SU-DHL-6 (cell line): ENCODE measurements around the gene TUBAL3.

ENCODE experiments used
- H2AFZ ChIP-seq: fragments of 200-600 bp; sonication (generic); 2 replicates; pipeline ENCODE4 v1.6.1; 2014; ENCODE audit warnings: low read depth, mild to moderate bottlenecking, moderate library complexity, mixed read lengths, antibody characterized with exemption, low read length; ENCODE audit not compliant: severe bottlenecking
- H3F3A ChIP-seq: fragments of 200-600 bp; shearing (Covaris generic); 2 replicates; pipeline ENCODE4 v1.6.0; 2016; ENCODE audit warnings: antibody characterized with exemption, mild to moderate bottlenecking; ENCODE audit not compliant: insufficient read depth
- H3K27ac ChIP-seq: fragments of 200-600 bp; sonication (generic); 2 replicates; pipeline ENCODE4 v1.5.1; 2016; ENCODE audit warnings: low read depth, mild to moderate bottlenecking, low read length, moderate library complexity, mixed read lengths
- H3K27me3 ChIP-seq: fragments of 200-600 bp; sonication (generic), shearing (Covaris generic); 2 replicates; pipeline ENCODE4 v1.6.0; 2014; ENCODE audit warnings: mild to moderate bottlenecking, low read length
- H3K36me3 ChIP-seq: fragments of 200-600 bp; sonication (generic); 2 replicates; pipeline ENCODE4 v1.6.1; 2014; ENCODE audit warnings: mild to moderate bottlenecking, low read length, mixed read lengths
- H3K4me2 ChIP-seq: fragments of 300-600, 200-600 bp; shearing (Covaris generic), sonication (generic); 2 replicates; pipeline ENCODE4 v1.6.0; 2014; ENCODE audit warnings: low read length, low read depth, mild to moderate bottlenecking; ENCODE audit not compliant: poor library complexity, severe bottlenecking
- H3K4me3 ChIP-seq: fragments of 200-600 bp; sonication (generic); 2 replicates; pipeline ENCODE4 v1.5.1; 2014; ENCODE audit warnings: antibody characterized with exemption, low read length, mild to moderate bottlenecking, mixed read lengths; ENCODE audit not compliant: insufficient read depth, poor library complexity, severe bottlenecking
- H3K79me2 ChIP-seq: fragments of 200-600 bp; sonication (generic); 2 replicates; pipeline ENCODE4 v1.6.1; 2014; ENCODE audit warnings: mild to moderate bottlenecking, low read length, moderate library complexity; ENCODE audit not compliant: insufficient read depth
- H3K9ac ChIP-seq: fragments of 200-600 bp; sonication (generic); 2 replicates; pipeline ENCODE4 v1.7.0; 2014; ENCODE audit warnings: mild to moderate bottlenecking, low read length
- H3K9me2 ChIP-seq: fragments of 200-600 bp; sonication (generic); replicated peaks from 2 replicates; pipeline ENCODE4 v1.6.1; 2014; ENCODE audit warnings: low read length; ENCODE audit not compliant: insufficient read depth
- H3K9me3 ChIP-seq: fragments of 200-600 bp; sonication (generic); 2 replicates; pipeline ENCODE4 v1.6.1; 2014; ENCODE audit warnings: low read length, mixed read lengths; ENCODE audit not compliant: insufficient read depth
- H4K20me1 ChIP-seq: fragments of 200-600 bp; sonication (generic); 2 replicates; pipeline ENCODE4 v1.6.1; 2014; ENCODE audit warnings: low read depth, mild to moderate bottlenecking, antibody characterized with exemption, low read length, moderate library complexity, mixed read lengths
- CTCF ChIP-seq: fragments of 200-600 bp; sonication (generic); IDR thresholded peaks from one replicate; pipeline ENCODE4 v1.5.1; 2017; ENCODE audit warnings: antibody characterized with exemption, mild to moderate bottlenecking, low read length, moderate library complexity; ENCODE audit not compliant: insufficient read depth, poor library complexity, severe bottlenecking
- EZH2phosphoT487 ChIP-seq: fragments of 200-600 bp; sonication (generic), shearing (Covaris generic); conservative IDR thresholded peaks from 2 replicates; pipeline ENCODE4 v1.6.1; 2018; ENCODE audit warnings: mild to moderate bottlenecking, antibody characterized with exemption, low read length, moderate library complexity, mixed read lengths

Gene TUBAL3

GRCh38 chr10:5428133-5428532, 23.5 kb upstream of the TUBAL3 start:
- no peak overlapping the region for H2AFZ ChIP-seq
- no peaks in the 10 kb centered on the region for H3K27me3 ChIP-seq
- no peaks in the 10 kb centered on the region for H3K9me2 ChIP-seq
- H3K4me3 ChIP-seq: no peak overlapping the region
- no peaks in the 10 kb centered on the region for H3K9me3 ChIP-seq
- H3K27ac ChIP-seq: no peak overlapping the region
- TF ChIP-seq CTCF (no peak), EZH2phosphoT487 (no peak)
- no peak overlapping the region for H3K9ac ChIP-seq
- no peaks in the 10 kb centered on the region; the same call in 1 of the 2 replicates for H4K20me1 ChIP-seq
- H3F3A ChIP-seq: 0 out of 2 replicates have a peak, but pooled peaks cover 5% of the 10 kb centered on the region
- H3K4me2 ChIP-seq: no peak overlapping the region
- peaks cover 37% of the 10 kb centered on the region for H3K79me2 ChIP-seq
- peaks cover 8% of the 10 kb centered on the region; the same call in 1 of the 2 replicates for H3K36me3 ChIP-seq

GRCh38 chr10:5424751-5425150, 20.1 kb upstream of the TUBAL3 start:
- no peak overlapping the region for H3K4me3 ChIP-seq
- peaks cover 3% of the 10 kb centered on the region; the same call in 1 of the 2 replicates for H3K36me3 ChIP-seq
- no peak overlapping the region for H3K4me2 ChIP-seq
- no peak for TF ChIP-seq EZH2phosphoT487
- TF ChIP-seq CTCF: no peak
- no peak overlapping the region for H3K27ac ChIP-seq
- H3K79me2 ChIP-seq: peaks cover 71% of the 10 kb centered on the region
- peaks cover 3% of the 10 kb centered on the region for H4K20me1 ChIP-seq
- no peaks in the 10 kb centered on the region for H3K27me3 ChIP-seq
- no peak overlapping the region for H2AFZ ChIP-seq
- no peak overlapping the region for H3K9ac ChIP-seq
- no peaks in the 10 kb centered on the region for H3K9me2 ChIP-seq
- 0 out of 2 replicates have a peak, but pooled peaks cover 5% of the 10 kb centered on the region for H3F3A ChIP-seq
- no peaks in the 10 kb centered on the region for H3K9me3 ChIP-seq

GRCh38 chr10:5423771-5424170, 19.1 kb upstream of the TUBAL3 start:
- no peak overlapping the region for H3K4me2 ChIP-seq
- H3K9me2 ChIP-seq: no peaks in the 10 kb centered on the region
- no peak for TF ChIP-seq EZH2phosphoT487
- no peak for TF ChIP-seq CTCF
- H3K9ac ChIP-seq: no peak overlapping the region
- no peak overlapping the region for H3K4me3 ChIP-seq
- no peak overlapping the region for H2AFZ ChIP-seq
- peaks cover 4% of the 10 kb centered on the region; the same call in 1 of the 2 replicates for H3K9me3 ChIP-seq
- no peaks in the 10 kb centered on the region for H3K27me3 ChIP-seq
- peaks cover 3% of the 10 kb centered on the region for H4K20me1 ChIP-seq
- no peak overlapping the region for H3K27ac ChIP-seq
- H3K36me3 ChIP-seq: peaks cover 2% of the 10 kb centered on the region; the same call in 1 of the 2 replicates
- 0 out of 2 replicates have a peak, but pooled peaks cover 5% of the 10 kb centered on the region for H3F3A ChIP-seq
- peaks cover 80% of the 10 kb centered on the region for H3K79me2 ChIP-seq
